Rectal smooth muscle tissue (tissue), 1 donor: Measurements from ENCODE around the gene KIAA1755.
A peak's percentile ranks its signal among the peaks of the same experiment; 100 is the strongest.
"Not testable (repeated sequence)": the region's sequence is repeated elsewhere in the genome, so short reads cannot be mapped to it uniquely, and the experiment has no call there.

ENCODE experiments used
- H3K27ac ChIP-seq: one replicate; pipeline ENCODE4 v1.7.0; 2013; ENCODE audit warnings: low read depth, low read length, inconsistent platforms
- H3K27me3 ChIP-seq: one replicate; pipeline ENCODE4 v1.7.0; 2013; ENCODE audit warnings: low read length; ENCODE audit not compliant: control insufficient read depth, insufficient read depth
- H3K36me3 ChIP-seq: one replicate; pipeline ENCODE4 v1.7.0; 2013; ENCODE audit warnings: low read length; ENCODE audit not compliant: control insufficient read depth, insufficient read depth
- H3K4me1 ChIP-seq: one replicate; pipeline ENCODE4 v1.7.0; 2013; ENCODE audit warnings: low read length; ENCODE audit not compliant: control insufficient read depth, insufficient read depth
- H3K4me3 ChIP-seq: one replicate; pipeline ENCODE4 v1.7.0; 2013; ENCODE audit warnings: low read length
- H3K9ac ChIP-seq: one replicate; pipeline ENCODE4 v1.7.0; 2013; ENCODE audit warnings: low read length

KIAA1755 gene

DNA sequence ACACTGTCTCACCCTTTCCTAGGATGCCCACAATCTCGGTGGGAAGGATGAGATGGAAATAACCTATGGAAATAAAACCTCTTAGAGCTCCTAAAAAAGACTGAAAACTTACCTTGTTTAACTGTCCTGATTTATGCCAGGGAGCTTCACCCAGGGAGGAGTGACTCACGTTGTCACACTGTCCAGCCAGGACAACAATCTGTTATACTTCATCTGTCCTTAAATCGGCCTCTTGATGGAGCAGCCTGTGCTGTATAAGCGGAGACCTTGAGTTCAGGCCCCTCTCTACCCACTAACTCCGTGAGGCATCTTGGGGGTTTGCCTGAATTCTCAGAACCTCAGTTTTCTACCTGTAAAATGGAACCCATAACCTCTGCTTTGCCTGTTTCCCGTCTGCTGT is 9.2 kb upstream of the KIAA1755 start:
- peaks cover 5% of the 10 kb centered on the region for H3K4me1 ChIP-seq
- no peaks in the 10 kb centered on the region for H3K27me3 ChIP-seq
- no peaks in the 10 kb centered on the region for H3K36me3 ChIP-seq
- no peak overlapping the region for H3K9ac ChIP-seq
- H3K27ac ChIP-seq, result no peak overlapping the region
- no peak overlapping the region for H3K4me3 ChIP-seq

DNA sequence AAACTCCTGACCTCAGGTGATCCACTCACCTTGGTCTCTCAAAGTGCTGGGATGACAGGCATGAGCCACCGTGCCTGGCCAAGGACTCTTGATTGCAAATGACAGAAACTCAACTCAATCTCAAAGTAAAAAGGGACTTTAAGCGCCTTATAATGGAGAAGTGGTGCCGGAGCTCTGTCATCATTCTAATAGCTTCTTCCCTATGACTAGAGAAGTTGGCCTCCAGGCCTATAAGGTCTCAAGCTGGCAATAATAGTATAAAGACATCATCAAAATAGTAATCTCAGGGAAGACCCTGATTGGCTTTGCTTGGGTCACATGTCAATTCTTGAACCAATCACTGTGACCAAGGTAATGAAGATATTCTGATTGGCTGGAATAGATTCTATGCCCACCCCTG is 8.5 kb upstream of the KIAA1755 start:
- Histone ChIP-seq H3K9ac (no peak overlapping the region), H3K27ac (no peak overlapping the region), H3K36me3 (no peaks in the 10 kb centered on the region), H3K27me3 (no peaks in the 10 kb centered on the region), H3K4me3 (no peak overlapping the region), H3K4me1 (peaks cover 5% of the 10 kb centered on the region)

DNA sequence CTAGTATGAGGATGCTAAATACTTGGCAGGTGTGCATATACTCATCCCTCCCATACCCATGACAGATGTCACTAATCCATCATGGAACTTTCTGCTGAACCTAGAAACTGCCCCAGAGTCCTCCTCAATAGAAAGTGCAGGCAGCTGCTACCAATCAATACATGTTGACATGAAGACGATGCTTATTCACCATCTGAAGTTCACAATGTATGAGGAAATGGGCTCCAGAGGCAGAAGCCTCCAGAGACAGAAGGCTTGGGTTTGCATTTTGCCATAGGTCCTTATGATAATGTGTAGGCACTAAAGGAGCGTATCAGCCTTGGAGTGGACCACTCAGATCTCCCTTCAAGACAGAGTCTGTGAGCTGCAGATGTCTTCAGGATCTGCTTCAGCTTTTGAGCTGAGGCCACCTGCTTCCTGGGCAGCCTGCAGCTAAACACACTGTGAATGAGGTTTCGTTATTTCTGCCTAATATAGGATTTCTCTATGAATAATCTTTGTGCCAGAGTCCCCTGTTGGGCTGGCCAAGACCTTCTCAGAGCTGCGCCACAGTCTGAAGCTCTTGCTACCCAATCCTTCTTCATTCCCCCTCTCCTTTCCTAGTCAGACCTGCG is 7.5 kb upstream of the KIAA1755 start:
- no peak overlapping the region for H3K27ac ChIP-seq
- H3K27me3 ChIP-seq, result no peaks in the 10 kb centered on the region
- H3K9ac ChIP-seq, result no peak overlapping the region

DNA sequence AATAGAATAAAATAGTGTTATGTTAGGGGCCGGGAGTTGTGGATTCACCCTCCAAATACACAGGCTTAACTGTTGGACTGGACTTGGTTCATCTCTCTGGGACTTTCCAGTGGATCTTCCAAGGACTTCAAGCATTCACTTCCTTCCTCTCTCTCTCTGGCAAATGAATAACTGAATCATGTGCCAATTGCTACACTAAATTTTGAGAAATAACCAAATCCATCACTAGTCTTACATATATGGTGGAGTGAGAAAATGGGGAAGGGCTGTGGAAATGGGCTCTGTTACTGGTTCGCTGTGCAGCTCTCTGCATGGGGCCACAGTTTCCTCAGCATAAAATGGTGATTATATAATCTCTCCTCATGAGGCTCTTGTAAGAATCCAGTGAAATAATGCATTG is 6.8 kb upstream of the KIAA1755 start:
- Histone ChIP-seq H3K4me3 (no peak overlapping the region), H3K36me3 (no peaks in the 10 kb centered on the region), H3K27ac (no peak overlapping the region), H3K4me1 (peaks cover 5% of the 10 kb centered on the region), H3K9ac (no peak overlapping the region), H3K27me3 (no peaks in the 10 kb centered on the region)

More for the DNA sequence above, 7.5 kb upstream of the KIAA1755 start:
- no peak overlapping the region for H3K4me3 ChIP-seq
- no peaks in the 10 kb centered on the region for H3K36me3 ChIP-seq
- H3K4me1 ChIP-seq, result peaks cover 5% of the 10 kb centered on the region

DNA sequence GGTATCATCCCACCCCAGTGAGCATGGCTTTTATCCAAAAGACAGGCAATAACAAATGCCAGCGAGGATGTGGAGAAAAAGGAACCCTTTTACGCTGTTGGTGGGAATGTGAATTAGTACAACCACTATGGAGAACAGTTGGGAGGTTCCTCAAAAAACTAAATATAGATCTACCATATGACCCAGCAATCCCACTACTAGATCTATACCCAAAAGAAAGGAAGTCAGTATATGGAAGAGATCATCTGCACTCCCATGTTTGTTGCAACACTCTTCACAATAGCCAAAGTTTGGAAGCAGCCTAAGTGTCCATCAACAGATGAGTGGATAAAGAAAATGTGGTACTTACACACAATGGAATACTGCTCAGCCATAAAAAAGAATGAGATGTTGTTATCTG is 5.9 kb upstream of the KIAA1755 start:
- Histone ChIP-seq H3K36me3 (no peaks in the 10 kb centered on the region), H3K4me3 (no peak overlapping the region), H3K9ac (no peak overlapping the region), H3K27me3 (no peaks in the 10 kb centered on the region), H3K4me1 (peaks cover 5% of the 10 kb centered on the region), H3K27ac (no peak overlapping the region)

DNA sequence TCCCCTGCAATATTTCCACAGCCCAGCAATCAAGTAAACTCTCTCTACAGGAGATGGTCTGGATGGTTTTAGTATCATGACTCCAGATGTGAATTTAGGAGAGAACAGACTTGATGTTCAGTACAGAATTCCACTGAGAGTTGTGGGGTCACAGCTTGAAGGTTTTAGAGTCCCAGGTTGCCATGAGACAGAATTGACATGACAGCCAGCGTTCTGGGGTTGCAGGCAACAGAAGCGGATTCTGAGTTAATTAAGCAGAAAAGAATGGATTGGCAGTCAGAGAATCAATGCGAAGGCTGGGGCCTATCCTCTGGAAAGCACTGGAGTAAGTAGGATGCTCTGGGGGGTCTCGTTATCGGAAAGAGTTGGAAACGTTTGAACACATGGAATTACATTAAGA is 2.4 kb upstream of the KIAA1755 start:
- no peak overlapping the region for H3K4me3 ChIP-seq
- no peak overlapping the region for H3K27ac ChIP-seq
- no peaks in the 10 kb centered on the region for H3K4me1 ChIP-seq
- H3K27me3 ChIP-seq, result peaks cover 3% of the 10 kb centered on the region
- H3K36me3 ChIP-seq, result no peaks in the 10 kb centered on the region
- no peak overlapping the region for H3K9ac ChIP-seq

DNA sequence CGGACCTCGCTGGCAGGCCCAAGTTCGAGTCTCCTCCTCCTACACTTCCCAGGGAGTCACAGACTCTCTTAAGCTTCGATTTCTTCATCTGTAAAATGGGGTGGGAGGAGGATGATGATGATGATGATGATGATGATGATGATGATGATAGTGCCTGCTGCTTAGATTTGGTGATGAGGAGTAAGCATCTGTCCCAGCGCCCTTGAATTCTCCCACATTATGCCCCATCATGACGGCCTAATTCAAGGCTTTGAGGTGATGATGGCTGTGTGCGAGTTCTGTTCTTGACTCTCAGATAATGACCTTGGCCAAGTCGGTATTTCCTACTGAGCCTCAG is 487 bp upstream of the KIAA1755 start:
- H3K27me3 ChIP-seq, result peaks cover 3% of the 10 kb centered on the region
- H3K27ac ChIP-seq, result peak overlapping the region; percentile 61
- no peak overlapping the region for H3K9ac ChIP-seq
- no peaks in the 10 kb centered on the region for H3K36me3 ChIP-seq
- H3K4me3 ChIP-seq, result peak overlapping the region; percentile 43
- H3K4me1 ChIP-seq, result no peaks in the 10 kb centered on the region

DNA sequence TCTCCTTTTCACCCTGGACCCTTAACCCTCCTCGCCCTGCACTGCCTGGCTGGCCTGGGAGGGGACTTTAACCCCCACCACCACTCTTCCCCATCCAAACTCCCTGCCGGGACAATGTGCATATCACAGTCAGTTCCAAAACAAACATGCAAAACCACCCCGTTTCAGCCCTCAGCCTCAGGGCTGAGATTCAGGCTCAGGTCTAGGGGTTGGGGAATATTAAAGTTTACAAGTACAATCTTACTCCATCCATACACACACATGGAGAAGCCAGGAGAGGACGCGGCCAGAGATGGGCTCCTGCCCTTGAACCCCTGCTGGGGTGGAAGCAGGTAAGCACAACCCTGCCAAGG is 534 bp downstream of the KIAA1755 start:
- peak overlapping the region; percentile 81 for H3K27ac ChIP-seq
- no peak overlapping the region for H3K9ac ChIP-seq
- H3K36me3 ChIP-seq, result no peaks in the 10 kb centered on the region
- H3K4me3 ChIP-seq, result peak overlapping the region; percentile 69
- H3K4me1 ChIP-seq, result no peaks in the 10 kb centered on the region
- peaks cover 3% of the 10 kb centered on the region for H3K27me3 ChIP-seq

DNA sequence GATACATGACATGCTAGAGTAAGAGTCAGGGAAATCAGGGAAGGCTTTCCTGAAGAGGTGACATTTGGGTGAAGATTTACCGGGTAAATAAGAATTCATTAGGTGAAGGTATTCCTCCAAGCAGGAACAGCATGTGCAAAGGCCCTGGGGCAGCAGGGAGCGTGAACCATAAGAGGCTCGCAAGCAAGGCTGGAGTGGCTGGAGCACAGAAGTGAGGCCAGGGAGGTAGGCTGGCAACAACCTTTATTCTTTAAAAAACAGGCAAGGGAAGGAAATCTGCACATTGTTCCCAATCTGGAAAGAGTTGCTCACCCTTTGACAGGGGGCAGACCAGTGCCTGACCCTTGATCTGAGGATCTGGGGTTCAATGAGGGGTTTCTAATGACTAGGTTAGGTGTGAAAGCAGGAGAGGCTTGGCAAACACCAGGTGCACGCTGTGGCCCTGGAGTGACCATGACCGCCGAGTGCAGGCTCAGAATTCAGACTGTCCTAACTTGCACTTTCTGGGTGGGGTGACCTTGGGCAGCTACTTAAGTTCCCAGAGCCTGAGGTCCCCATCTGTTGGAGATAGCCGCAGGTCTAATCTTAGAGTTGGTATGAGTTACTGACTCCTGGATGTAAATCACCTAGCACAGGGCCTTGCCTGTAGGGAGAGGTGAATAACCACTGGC is 1.9 kb downstream of the KIAA1755 start:
- Histone ChIP-seq H3K36me3 (no peaks in the 10 kb centered on the region), H3K9ac (no peak overlapping the region), H3K4me3 (no peak overlapping the region), H3K4me1 (no peaks in the 10 kb centered on the region), H3K27me3 (peaks cover 3% of the 10 kb centered on the region), H3K27ac (no peak overlapping the region)

DNA sequence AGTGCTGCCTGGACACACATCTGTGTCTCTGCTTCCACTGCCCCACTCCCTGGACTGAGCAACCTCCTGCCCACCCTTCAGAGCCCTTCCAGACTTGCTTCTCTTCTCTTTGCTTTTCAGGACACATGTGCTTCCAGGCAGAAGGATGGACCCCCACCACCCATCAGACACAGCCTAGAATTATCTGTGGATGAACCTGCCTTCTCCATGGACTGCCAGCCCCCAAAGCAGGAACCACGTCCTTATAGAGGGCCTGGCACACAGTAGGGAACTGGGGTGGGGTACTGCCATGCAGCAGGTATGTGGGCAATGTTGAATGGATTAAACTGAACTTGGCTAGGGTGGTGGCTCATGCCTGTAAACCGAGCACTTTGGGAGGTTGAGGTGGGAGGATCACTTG is 3.6 kb downstream of the KIAA1755 start:
- Histone ChIP-seq H3K27ac (peak overlapping the region; percentile 22), H3K27me3 (peaks cover 3% of the 10 kb centered on the region), H3K36me3 (no peaks in the 10 kb centered on the region), H3K9ac (no peak overlapping the region), H3K4me1 (peaks cover 4% of the 10 kb centered on the region), H3K4me3 (no peak overlapping the region)

DNA sequence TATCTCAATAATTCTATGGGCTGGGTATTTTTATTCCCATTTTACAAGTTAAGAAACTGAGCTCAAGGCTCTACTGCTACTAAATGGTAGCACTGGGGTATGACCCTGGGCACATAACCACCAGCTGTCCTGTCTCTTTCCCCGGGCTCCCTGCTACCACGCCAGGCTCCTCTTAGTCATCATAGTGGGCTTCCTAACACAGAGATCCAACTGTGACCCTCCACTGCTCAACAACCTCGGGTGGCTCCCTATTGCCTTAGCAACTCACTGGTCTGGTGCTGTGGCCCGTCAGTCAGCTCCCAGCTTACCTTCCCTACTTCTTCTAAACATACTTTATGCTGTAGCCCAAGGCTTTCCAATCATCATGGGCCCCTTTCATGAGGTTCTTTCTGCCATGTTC is 4.5 kb downstream of the KIAA1755 start:
- Histone ChIP-seq H3K27me3 (peaks cover 3% of the 10 kb centered on the region), H3K27ac (peak overlapping the region; percentile 38), H3K4me1 (peaks cover 4% of the 10 kb centered on the region), H3K36me3 (no peaks in the 10 kb centered on the region), H3K4me3 (no peak overlapping the region), H3K9ac (no peak overlapping the region)

DNA sequence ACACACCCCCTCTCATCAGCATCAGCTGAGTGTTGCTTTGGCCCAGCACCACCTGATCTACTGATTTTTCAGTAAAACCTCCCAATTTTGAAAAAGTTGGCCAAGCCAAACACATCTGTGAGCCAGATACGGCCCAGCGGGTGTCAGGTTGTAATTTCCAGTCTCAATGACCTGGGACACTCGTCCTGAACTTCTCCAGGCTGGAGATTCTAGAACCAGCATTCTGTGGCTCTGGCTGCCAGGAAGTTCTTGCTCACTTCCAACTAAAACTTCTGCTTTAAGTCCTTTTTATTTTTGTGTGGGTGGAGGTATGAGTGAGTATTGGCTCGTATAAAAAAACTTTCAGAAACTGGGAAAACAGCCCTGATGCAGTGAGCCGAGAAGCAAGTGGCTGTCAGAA is 5.1 kb downstream of the KIAA1755 start:
- peak overlapping the region; percentile 38 for H3K27ac ChIP-seq
- no peak overlapping the region for H3K4me3 ChIP-seq
- no peaks in the 10 kb centered on the region for H3K36me3 ChIP-seq
- no peak overlapping the region for H3K9ac ChIP-seq
- peaks cover 4% of the 10 kb centered on the region for H3K4me1 ChIP-seq
- H3K27me3 ChIP-seq, result peaks cover 3% of the 10 kb centered on the region

DNA sequence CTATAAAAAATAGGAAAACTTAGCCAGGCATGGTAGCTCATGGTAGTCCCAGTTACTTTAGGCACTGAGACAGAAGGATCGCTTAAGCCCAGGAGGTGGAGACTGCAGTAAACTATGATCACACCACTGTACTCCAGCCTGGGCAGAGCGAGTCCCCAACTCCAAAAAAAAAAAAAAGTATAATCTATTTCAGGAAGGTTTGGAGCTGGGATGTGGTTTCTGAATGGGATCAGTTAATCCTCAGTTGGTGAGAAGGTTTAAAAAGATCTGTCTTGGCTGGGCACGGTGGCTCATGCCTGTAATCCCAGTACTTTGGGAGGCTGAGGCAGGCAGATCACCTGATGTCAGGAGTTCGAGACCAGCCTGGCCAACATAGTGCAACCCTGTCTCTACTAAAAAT is 5.9 kb downstream of the KIAA1755 start:
- H3K36me3 ChIP-seq, H3K4me3 ChIP-seq, H3K27me3 ChIP-seq, H3K9ac ChIP-seq, H3K4me1 ChIP-seq: not testable (repeated sequence)
- peak overlapping the region; percentile 45 for H3K27ac ChIP-seq
